Measurements from ENCODE around the gene GNAQ. TPM values are rescaled to one million over a fixed set of nuclear protein-coding genes. Genes with fewer than 3 reads are reported as not detected.
A peak's percentile ranks its signal among the peaks of the same experiment; 100 is the strongest.

Gene GNAQ
- total and polyA plus RNA-seq, 2 experiments from 2014 or later, result 21.1 to 32.8 TPM

DNA sequence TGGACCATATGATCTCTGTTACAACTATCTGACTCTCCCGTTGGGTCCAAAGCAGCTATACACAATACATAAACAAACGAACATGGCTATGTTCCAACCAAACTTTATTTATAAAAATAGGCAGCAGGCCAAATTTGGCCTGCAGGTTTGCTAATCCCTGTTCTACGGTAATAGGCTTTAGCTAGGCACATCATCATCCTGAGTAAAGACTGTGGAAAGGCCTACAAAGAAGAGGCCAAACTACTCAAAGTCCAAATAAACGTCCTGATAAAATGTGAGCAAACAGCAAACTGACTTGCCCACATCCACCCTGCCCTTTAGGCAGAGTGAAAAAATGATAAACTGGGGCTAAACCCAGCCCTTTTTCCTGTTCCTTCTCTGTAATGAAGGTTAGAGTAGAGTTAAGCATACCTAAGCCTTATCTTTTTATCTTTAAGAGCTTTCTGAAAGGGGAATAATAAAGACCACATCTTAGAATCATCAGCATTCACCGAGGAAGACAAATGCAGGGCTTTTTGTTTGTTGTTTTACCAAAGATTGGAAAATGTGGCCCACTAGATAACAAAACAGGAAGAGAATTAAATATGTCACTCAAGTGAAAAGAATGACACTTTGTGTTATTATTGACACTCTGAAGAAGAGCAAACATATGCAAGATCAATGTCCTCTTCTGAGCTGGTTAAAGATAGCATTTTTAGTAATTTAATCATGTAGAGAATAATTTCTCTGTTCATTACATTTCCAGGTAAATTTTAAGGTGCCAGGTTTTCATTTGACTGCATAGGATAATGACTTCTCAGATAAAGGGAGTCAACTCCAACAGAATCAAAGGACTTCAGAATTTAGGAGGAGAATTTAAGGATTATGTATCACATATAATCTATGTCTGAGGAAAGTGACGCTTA, 223.5 kb downstream of the GNAQ start:
- DNase-seq (ENCODE audit: low read depth in 1 of 2, low spot score in 1 of 2), result no peak
- no peaks in the 10 kb centered on the region for H3K36me3 ChIP-seq
- TF ChIP-seq, protein P1, sequence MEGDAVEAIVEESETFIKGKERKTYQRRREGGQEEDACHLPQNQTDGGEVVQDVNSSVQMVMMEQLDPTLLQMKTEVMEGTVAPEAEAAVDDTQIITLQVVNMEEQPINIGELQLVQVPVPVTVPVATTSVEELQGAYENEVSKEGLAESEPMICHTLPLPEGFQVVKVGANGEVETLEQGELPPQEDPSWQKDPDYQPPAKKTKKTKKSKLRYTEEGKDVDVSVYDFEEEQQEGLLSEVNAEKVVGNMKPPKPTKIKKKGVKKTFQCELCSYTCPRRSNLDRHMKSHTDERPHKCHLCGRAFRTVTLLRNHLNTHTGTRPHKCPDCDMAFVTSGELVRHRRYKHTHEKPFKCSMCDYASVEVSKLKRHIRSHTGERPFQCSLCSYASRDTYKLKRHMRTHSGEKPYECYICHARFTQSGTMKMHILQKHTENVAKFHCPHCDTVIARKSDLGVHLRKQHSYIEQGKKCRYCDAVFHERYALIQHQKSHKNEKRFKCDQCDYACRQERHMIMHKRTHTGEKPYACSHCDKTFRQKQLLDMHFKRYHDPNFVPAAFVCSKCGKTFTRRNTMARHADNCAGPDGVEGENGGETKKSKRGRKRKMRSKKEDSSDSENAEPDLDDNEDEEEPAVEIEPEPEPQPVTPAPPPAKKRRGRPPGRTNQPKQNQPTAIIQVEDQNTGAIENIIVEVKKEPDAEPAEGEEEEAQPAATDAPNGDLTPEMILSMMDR (IDR thresholded peaks at IDR 0.05; ENCODE audit: low read depth, low read length), result no peak
- no peak overlapping the region for H3K27ac ChIP-seq
- H3K4me3 ChIP-seq, result no peak overlapping the region
- peaks cover under 1% of the 10 kb centered on the region for H3K4me1 ChIP-seq (ENCODE audit: low read depth)
- no peaks in the 10 kb centered on the region for H3K27me3 ChIP-seq
- no peaks in the 10 kb centered on the region for H3K9me3 ChIP-seq (ENCODE audit: low read depth)

DNA sequence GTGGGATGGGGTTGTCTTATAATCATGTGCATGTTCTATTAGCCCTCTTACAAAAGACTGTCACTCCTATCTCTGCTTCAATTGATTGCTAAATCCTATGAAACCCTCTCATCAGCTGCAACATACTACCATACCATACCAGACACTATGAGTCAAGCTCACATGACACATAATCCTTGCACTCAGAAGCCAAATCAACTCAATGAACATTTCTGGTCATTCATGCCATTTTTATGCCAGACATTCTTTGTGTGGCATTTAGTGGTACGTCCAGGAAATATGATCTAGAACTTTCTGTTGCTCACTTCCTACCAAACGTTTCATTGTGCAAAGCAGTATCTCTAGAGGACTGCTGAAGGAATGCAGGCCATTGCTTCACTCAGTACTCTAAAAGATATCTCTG, 224.3 kb downstream of the GNAQ start:
- TF ChIP-seq, protein P1 (IDR thresholded peaks at IDR 0.05; ENCODE audit: low read depth, low read length), result no peak
- no peak overlapping the region for H3K27ac ChIP-seq
- peaks cover 8% of the 10 kb centered on the region for H3K4me1 ChIP-seq (ENCODE audit: low read depth)
- no peak overlapping the region for H3K4me3 ChIP-seq
- no peaks in the 10 kb centered on the region for H3K27me3 ChIP-seq
- DNase-seq (ENCODE audit: low read depth in 1 of 2, low spot score in 1 of 2), result peak in 1 of 2 donors; percentile 96
- H3K9me3 ChIP-seq (ENCODE audit: low read depth), result no peaks in the 10 kb centered on the region
- H3K36me3 ChIP-seq, result no peaks in the 10 kb centered on the region

DNA sequence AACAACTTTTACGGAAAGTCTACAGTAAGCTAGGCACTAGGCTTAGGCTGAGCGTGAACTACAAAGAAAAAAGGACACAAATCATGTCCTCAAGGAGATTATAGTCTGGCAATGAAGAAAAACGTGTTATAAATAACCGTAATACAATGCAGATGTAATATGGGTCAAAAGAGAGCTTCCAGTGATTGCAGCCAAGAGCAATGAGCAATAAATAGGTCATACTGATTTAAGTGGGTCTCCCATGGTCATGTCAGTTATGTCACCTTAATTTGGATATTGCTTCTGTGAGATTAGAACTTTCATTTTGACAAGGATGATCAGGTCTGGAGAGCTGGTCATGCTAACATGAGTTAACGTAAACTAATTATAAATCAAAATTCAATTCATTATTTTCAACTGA, 224.9 kb downstream of the GNAQ start:
- Histone ChIP-seq H3K4me1 (ENCODE audit: low read depth) (peaks cover 8% of the 10 kb centered on the region), H3K36me3 (no peaks in the 10 kb centered on the region), H3K27me3 (no peaks in the 10 kb centered on the region), H3K27ac (no peak overlapping the region), H3K9me3 (ENCODE audit: low read depth) (no peaks in the 10 kb centered on the region), H3K4me3 (no peak overlapping the region)
- DNase-seq (ENCODE audit: low read depth in 1 of 2, low spot score in 1 of 2), result no peak
- TF ChIP-seq, protein P1 (IDR thresholded peaks at IDR 0.05; ENCODE audit: low read depth, low read length), result no peak

DNA sequence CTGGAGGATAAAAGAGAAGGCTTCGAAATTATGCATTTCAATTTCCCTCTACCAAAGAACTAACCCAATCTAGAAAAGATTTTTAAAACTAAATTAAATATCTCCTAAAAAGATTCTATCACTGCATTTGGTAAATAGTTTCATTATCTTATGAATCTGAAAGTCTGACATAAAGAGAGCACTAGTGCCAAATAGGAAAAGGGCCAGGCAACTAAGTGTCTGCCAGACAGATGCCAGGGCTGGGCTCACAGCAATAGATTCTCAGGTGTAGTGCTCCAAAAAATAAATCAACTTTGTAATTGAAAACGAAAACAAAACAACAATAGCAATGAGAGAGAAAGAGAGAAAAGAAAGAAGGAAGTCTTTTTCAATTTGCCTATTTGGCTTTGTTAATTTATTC, 225.8 kb downstream of the GNAQ start:
- DNase-seq (ENCODE audit: low read depth in 1 of 2, low spot score in 1 of 2), result no peak
- Histone ChIP-seq H3K4me1 (ENCODE audit: low read depth) (peaks cover 8% of the 10 kb centered on the region), H3K4me3 (no peak overlapping the region), H3K27ac (no peak overlapping the region), H3K27me3 (no peaks in the 10 kb centered on the region), H3K9me3 (ENCODE audit: low read depth) (no peaks in the 10 kb centered on the region), H3K36me3 (no peaks in the 10 kb centered on the region)
- TF ChIP-seq, protein P1 (IDR thresholded peaks at IDR 0.05; ENCODE audit: low read depth, low read length), result no peak

DNA sequence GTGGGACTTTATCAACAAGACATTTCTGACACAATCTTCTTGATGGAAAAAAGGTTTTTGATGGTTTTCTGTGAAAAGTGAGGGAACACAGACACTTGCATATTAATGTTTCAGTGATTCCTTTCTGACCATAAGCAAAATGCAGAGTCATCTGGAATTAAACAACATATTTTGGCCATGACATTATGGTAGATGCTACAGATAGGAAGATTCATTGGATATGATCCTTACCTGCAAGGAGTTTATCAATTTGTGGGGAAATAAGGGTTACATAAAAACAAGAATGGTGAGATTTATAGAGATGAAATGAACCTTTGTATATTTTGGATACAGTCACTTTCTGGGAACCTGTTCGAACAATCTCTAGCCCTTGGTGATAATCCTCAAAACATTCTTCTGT, 228.2 kb downstream of the GNAQ start:
- no peak overlapping the region for H3K4me3 ChIP-seq
- no peaks in the 10 kb centered on the region for H3K36me3 ChIP-seq
- DNase-seq (ENCODE audit: low read depth in 1 of 2, low spot score in 1 of 2), result no peak
- TF ChIP-seq, protein P1 (IDR thresholded peaks at IDR 0.05; ENCODE audit: low read depth, low read length), result no peak
- no peak overlapping the region for H3K27ac ChIP-seq
- H3K4me1 ChIP-seq (ENCODE audit: low read depth), result peaks cover 8% of the 10 kb centered on the region
- no peaks in the 10 kb centered on the region for H3K27me3 ChIP-seq
- no peaks in the 10 kb centered on the region for H3K9me3 ChIP-seq (ENCODE audit: low read depth)

Measured in cardiac muscle cell (in vitro differentiated cells and primary cell).